Neural progenitor cell (in vitro differentiated cells): ENCODE data around the gene ZPBP.

Experiments used
- CTCF ChIP-seq: fragments of 200-600 bp; sonication (generic); IDR thresholded peaks from 2 replicates; pipeline ENCODE4 v1.5.1; 2017; ENCODE audit warnings: antibody characterized with exemption, mild to moderate bottlenecking
- EZH2 ChIP-seq: fragments of 200-600 bp; sonication (generic); IDR thresholded peaks from 2 replicates; pipeline ENCODE4 v1.6.1; 2017; ENCODE audit warnings: antibody characterized with exemption, mild to moderate bottlenecking, moderate library complexity
- EZH2phosphoT487 ChIP-seq: fragments of 200-600 bp; sonication (generic); IDR thresholded peaks from 2 replicates; pipeline ENCODE4 v1.6.1; 2017; ENCODE audit warnings: antibody characterized with exemption

GRCh38 chr7:49986191-49986590 is 106.9 kb downstream of the ZPBP start:
- TF ChIP-seq CTCF (no peak), EZH2 (no peak), EZH2phosphoT487 (no peak)
